ENCODE results near the gene ADIG. TPM values are rescaled to one million over a fixed set of nuclear protein-coding genes. Genes with fewer than 3 reads are reported as not detected.

Gene ADIG
- total and polyA plus RNA-seq, 4 donors, result not detected

GRCh38 chr20:38603286-38603685 is 22.3 kb downstream of the ADIG start:
- intact Hi-C loops (cut with DNase I), result no loop called here
- ATAC-seq (ENCODE audit: low FRiP score), result no peak
- WGBS, 2 donors, result 74 to 79% methylated on average over 3 of the region's 3 CpGs
- Histone ChIP-seq H3K4me3 (ENCODE audit: low read length in 2 of 2) (no peak overlapping the region), H3K27me3 (ENCODE audit: control insufficient read depth in 1 of 2, insufficient read depth in 2 of 2, low read length in 1 of 2) (peaks cover 0 to 3% of the 10 kb centered on the region in 2 donors), H3K9me3 (ENCODE audit: control insufficient read depth, low read length) (no peaks in the 10 kb centered on the region), H3K27ac (ENCODE audit: low read depth in 1 of 2, low read length in 2 of 2) (no peak overlapping the region), H3K4me1 (ENCODE audit: control insufficient read depth in 1 of 2, insufficient read depth in 2 of 2, low read length in 2 of 2) (no peaks in the 10 kb centered on the region), H3K36me3 (ENCODE audit: control insufficient read depth in 1 of 2, insufficient read depth in 2 of 2, low read length in 1 of 2) (no peaks in the 10 kb centered on the region)
- no peak for DNase-seq

GRCh38 chr20:38604873-38605303 is 23.9 kb downstream of the ADIG start:
- intact Hi-C loops (cut with DNase I), result no loop called here
- no peaks in the 10 kb centered on the region for H3K4me1 ChIP-seq (ENCODE audit: control insufficient read depth in 1 of 2, insufficient read depth in 2 of 2, low read length in 2 of 2)
- no peak overlapping the region for H3K4me3 ChIP-seq (ENCODE audit: low read length in 2 of 2)
- H3K9me3 ChIP-seq (ENCODE audit: control insufficient read depth, low read length), result peaks cover 4% of the 10 kb centered on the region
- WGBS, 2 donors, result 22 to 26% methylated on average over 4 of the region's 4 CpGs
- DNase-seq (no peak), ATAC-seq (ENCODE audit: low FRiP score) (no peak)
- peaks cover 0 to 6% of the 10 kb centered on the region in 2 donors for H3K27me3 ChIP-seq (ENCODE audit: control insufficient read depth in 1 of 2, insufficient read depth in 2 of 2, low read length in 1 of 2)
- no peaks in the 10 kb centered on the region for H3K36me3 ChIP-seq (ENCODE audit: control insufficient read depth in 1 of 2, insufficient read depth in 2 of 2, low read length in 1 of 2)
- H3K27ac ChIP-seq (ENCODE audit: low read depth in 1 of 2, low read length in 2 of 2), result no peak overlapping the region

GRCh38 chr20:38607351-38607750 is 26.4 kb downstream of the ADIG start:
- Histone ChIP-seq H3K27ac (ENCODE audit: low read depth in 1 of 2, low read length in 2 of 2) (no peak overlapping the region), H3K4me3 (ENCODE audit: low read length in 2 of 2) (no peak overlapping the region), H3K36me3 (ENCODE audit: control insufficient read depth in 1 of 2, insufficient read depth in 2 of 2, low read length in 1 of 2) (no peaks in the 10 kb centered on the region), H3K27me3 (ENCODE audit: control insufficient read depth in 1 of 2, insufficient read depth in 2 of 2, low read length in 1 of 2) (peaks cover 0 to 4% of the 10 kb centered on the region in 2 donors), H3K9me3 (ENCODE audit: control insufficient read depth, low read length) (peaks cover 4% of the 10 kb centered on the region), H3K4me1 (ENCODE audit: control insufficient read depth in 1 of 2, insufficient read depth in 2 of 2, low read length in 2 of 2) (no peaks in the 10 kb centered on the region)
- 28 to 36% methylated on average over 12 of the region's 12 CpGs for WGBS, 2 donors
- DNase-seq, result no peak
- intact Hi-C loops (cut with DNase I), result no loop called here
- ATAC-seq (ENCODE audit: low FRiP score), result no peak

GRCh38 chr20:38608188-38608587 is 27.2 kb downstream of the ADIG start:
- ATAC-seq (ENCODE audit: low FRiP score) (no peak), DNase-seq (no peak)
- no peaks in the 10 kb centered on the region for H3K36me3 ChIP-seq (ENCODE audit: control insufficient read depth in 1 of 2, insufficient read depth in 2 of 2, low read length in 1 of 2)
- no peaks in the 10 kb centered on the region for H3K4me1 ChIP-seq (ENCODE audit: control insufficient read depth in 1 of 2, insufficient read depth in 2 of 2, low read length in 2 of 2)
- H3K27ac ChIP-seq (ENCODE audit: low read depth in 1 of 2, low read length in 2 of 2), result no peak overlapping the region
- H3K27me3 ChIP-seq (ENCODE audit: control insufficient read depth in 1 of 2, insufficient read depth in 2 of 2, low read length in 1 of 2), result peaks cover 0 to 4% of the 10 kb centered on the region in 2 donors
- WGBS, 2 donors, result 77 to 78% methylated on average over 4 of the region's 4 CpGs
- intact Hi-C loops (cut with DNase I), result no loop called here
- no peak overlapping the region for H3K4me3 ChIP-seq (ENCODE audit: low read length in 2 of 2)
- peaks cover 4% of the 10 kb centered on the region for H3K9me3 ChIP-seq (ENCODE audit: control insufficient read depth, low read length)

- Histone ChIP-seq H3K9me3 (ENCODE audit: control insufficient read depth, low read length) (peaks cover 4% of the 10 kb centered on the region), H3K36me3 (ENCODE audit: control insufficient read depth in 1 of 2, insufficient read depth in 2 of 2, low read length in 1 of 2) (no peaks in the 10 kb centered on the region), H3K27ac (ENCODE audit: low read depth in 1 of 2, low read length in 2 of 2) (no peak overlapping the region), H3K27me3 (ENCODE audit: control insufficient read depth in 1 of 2, insufficient read depth in 2 of 2, low read length in 1 of 2) (peaks cover 0 to 3% of the 10 kb centered on the region in 2 donors), H3K4me1 (ENCODE audit: control insufficient read depth in 1 of 2, insufficient read depth in 2 of 2, low read length in 2 of 2) (no peaks in the 10 kb centered on the region), H3K4me3 (ENCODE audit: low read length in 2 of 2) (no peak overlapping the region)
- DNase-seq, result no peak
- intact Hi-C loops (cut with DNase I), result no loop called here
- no peak for ATAC-seq (ENCODE audit: low FRiP score)
- 83 to 86% methylated on average over 4 of the region's 4 CpGs for WGBS, 2 donors
These were observed 28.8 kb downstream of the ADIG start for GRCh38 chr20:38609815-38610214.

GRCh38 chr20:38610521-38610920 is 29.5 kb downstream of the ADIG start:
- ATAC-seq (ENCODE audit: low FRiP score) (no peak), DNase-seq (no peak)
- Histone ChIP-seq H3K4me3 (ENCODE audit: low read length in 2 of 2) (no peak overlapping the region), H3K9me3 (ENCODE audit: control insufficient read depth, low read length) (peaks cover 4% of the 10 kb centered on the region), H3K36me3 (ENCODE audit: control insufficient read depth in 1 of 2, insufficient read depth in 2 of 2, low read length in 1 of 2) (no peaks in the 10 kb centered on the region), H3K27me3 (ENCODE audit: control insufficient read depth in 1 of 2, insufficient read depth in 2 of 2, low read length in 1 of 2) (peaks cover 0 to 3% of the 10 kb centered on the region in 2 donors), H3K4me1 (ENCODE audit: control insufficient read depth in 1 of 2, insufficient read depth in 2 of 2, low read length in 2 of 2) (no peaks in the 10 kb centered on the region), H3K27ac (ENCODE audit: low read depth in 1 of 2, low read length in 2 of 2) (no peak overlapping the region)
- intact Hi-C loops (cut with DNase I), result no loop called here
- WGBS, 2 donors, result 44 to 56% methylated on average over 5 of the region's 5 CpGs

GRCh38 chr20:38612751-38613515 is 31.9 kb downstream of the ADIG start:
- H3K27me3 ChIP-seq (ENCODE audit: control insufficient read depth in 1 of 2, insufficient read depth in 2 of 2, low read length in 1 of 2), result peaks cover 0 to 3% of the 10 kb centered on the region in 2 donors
- H3K9me3 ChIP-seq (ENCODE audit: control insufficient read depth, low read length), result peaks cover 4% of the 10 kb centered on the region
- H3K36me3 ChIP-seq (ENCODE audit: control insufficient read depth in 1 of 2, insufficient read depth in 2 of 2, low read length in 1 of 2), result no peaks in the 10 kb centered on the region
- no peak overlapping the region for H3K4me3 ChIP-seq (ENCODE audit: low read length in 2 of 2)
- H3K27ac ChIP-seq (ENCODE audit: low read depth in 1 of 2, low read length in 2 of 2), result no peak overlapping the region
- 60 to 67% methylated on average over 5 of the region's 5 CpGs for WGBS, 2 donors
- no peaks in the 10 kb centered on the region for H3K4me1 ChIP-seq (ENCODE audit: control insufficient read depth in 1 of 2, insufficient read depth in 2 of 2, low read length in 2 of 2)
- ATAC-seq (ENCODE audit: low FRiP score) (no peak), DNase-seq (no peak)
- intact Hi-C loops (cut with DNase I), result no loop called here

GRCh38 chr20:38615283-38615682 is 34.3 kb downstream of the ADIG start:
- no peaks in the 10 kb centered on the region for H3K9me3 ChIP-seq (ENCODE audit: control insufficient read depth, low read length)
- H3K27ac ChIP-seq (ENCODE audit: low read depth in 1 of 2, low read length in 2 of 2), result no peak overlapping the region
- intact Hi-C loops (cut with DNase I), result no loop called here
- no peaks in the 10 kb centered on the region for H3K36me3 ChIP-seq (ENCODE audit: control insufficient read depth in 1 of 2, insufficient read depth in 2 of 2, low read length in 1 of 2)
- DNase-seq (no peak), ATAC-seq (ENCODE audit: low FRiP score) (no peak)
- WGBS, 2 donors, result 88 to 89% methylated on average over 15 of the region's 15 CpGs
- no peak overlapping the region for H3K4me3 ChIP-seq (ENCODE audit: low read length in 2 of 2)
- no peaks in the 10 kb centered on the region for H3K4me1 ChIP-seq (ENCODE audit: control insufficient read depth in 1 of 2, insufficient read depth in 2 of 2, low read length in 2 of 2)
- no peaks in the 10 kb centered on the region for H3K27me3 ChIP-seq (ENCODE audit: control insufficient read depth in 1 of 2, insufficient read depth in 2 of 2, low read length in 1 of 2)

- no peak for DNase-seq
- intact Hi-C loops (cut with DNase I), result no loop called here
- H3K4me1 ChIP-seq (ENCODE audit: control insufficient read depth in 1 of 2, insufficient read depth in 2 of 2, low read length in 2 of 2), result no peaks in the 10 kb centered on the region
- no peaks in the 10 kb centered on the region for H3K9me3 ChIP-seq (ENCODE audit: control insufficient read depth, low read length)
- H3K27ac ChIP-seq (ENCODE audit: low read depth in 1 of 2, low read length in 2 of 2), result no peak overlapping the region
- no peaks in the 10 kb centered on the region for H3K36me3 ChIP-seq (ENCODE audit: control insufficient read depth in 1 of 2, insufficient read depth in 2 of 2, low read length in 1 of 2)
- ATAC-seq (ENCODE audit: low FRiP score), result no peak
- no peak overlapping the region for H3K4me3 ChIP-seq (ENCODE audit: low read length in 2 of 2)
- WGBS, 2 donors, result 81 to 87% methylated on average over 4 of the region's 4 CpGs
- H3K27me3 ChIP-seq (ENCODE audit: control insufficient read depth in 1 of 2, insufficient read depth in 2 of 2, low read length in 1 of 2), result no peaks in the 10 kb centered on the region
These were observed 35.5 kb downstream of the ADIG start for GRCh38 chr20:38616457-38616856.

Measured in aorta (tissue), 5 donors.